ELF-1 (cell line): ENCODE results near the gene IGF2BP2.
"Not testable (repeated sequence)": the region's sequence is repeated elsewhere in the genome, so short reads cannot be mapped to it uniquely, and the experiment has no call there.

Source experiments
- DNase-seq: peaks from one replicate; pipeline ENCODE4 v3.0.0-alpha.2; 2016; ENCODE audit warnings: low read depth, low spot score

The IGF2BP2 gene

GRCh38 chr3:185712337-185712736 is 112.5 kb downstream of the IGF2BP2 start:
- no peak for DNase-seq

- DNase-seq: no peak
These were observed 113.5 kb downstream of the IGF2BP2 start for GRCh38 chr3:185711255-185711870.

GRCh38 chr3:185709251-185709955 is 115.4 kb downstream of the IGF2BP2 start:
- DNase-seq: no peak

- no peak for DNase-seq
These were observed 116.5 kb downstream of the IGF2BP2 start for GRCh38 chr3:185708392-185708791.

GRCh38 chr3:185705498-185705897 is 119.3 kb downstream of the IGF2BP2 start:
- no peak for DNase-seq

GRCh38 chr3:185702262-185703225 is 122.3 kb downstream of the IGF2BP2 start:
- DNase-seq: no peak

GRCh38 chr3:185701611-185702261 is 123.1 kb downstream of the IGF2BP2 start:
- no peak for DNase-seq

GRCh38 chr3:185699927-185700326 is 124.9 kb downstream of the IGF2BP2 start:
- no peak for DNase-seq

- not testable (repeated sequence) for DNase-seq
These were observed 127.6 kb downstream of the IGF2BP2 start for GRCh38 chr3:185697228-185697627.

GRCh38 chr3:185696039-185696438 is 128.8 kb downstream of the IGF2BP2 start:
- DNase-seq: no peak

- no peak for DNase-seq
These were observed 130.7 kb downstream of the IGF2BP2 start for GRCh38 chr3:185693985-185694653.

- no peak for DNase-seq
These were observed 133.2 kb downstream of the IGF2BP2 start for GRCh38 chr3:185691622-185692021.

- DNase-seq: no peak
These were observed 137.5 kb downstream of the IGF2BP2 start for GRCh38 chr3:185687271-185687878.

- DNase-seq: no peak
These were observed 139.4 kb downstream of the IGF2BP2 start for GRCh38 chr3:185685231-185686035.

- DNase-seq: no peak
These were observed 144.6 kb downstream of the IGF2BP2 start for GRCh38 chr3:185680231-185680630.

GRCh38 chr3:185678027-185678426 is 146.8 kb downstream of the IGF2BP2 start:
- no peak for DNase-seq

GRCh38 chr3:185677146-185677829 is 147.6 kb downstream of the IGF2BP2 start:
- DNase-seq: peak; percentile 82

- no peak for DNase-seq
These were observed 157.3 kb downstream of the IGF2BP2 start for GRCh38 chr3:185667574-185667973.

- no peak for DNase-seq
These were observed 160.9 kb downstream of the IGF2BP2 start for GRCh38 chr3:185663929-185664328.
